SH-SY5Y (cell line): ENCODE results near the gene HDGFL1.

Experiments used
- GATA2 ChIP-seq: IDR thresholded peaks from 2 replicates; pipeline ENCODE4 v1.6.1; 2011; ENCODE audit warnings: mild to moderate bottlenecking, low read depth, low read length
- GATA3 ChIP-seq: IDR thresholded peaks from 2 replicates; pipeline ENCODE4 v1.6.1; 2011; ENCODE audit warnings: low read depth, mild to moderate bottlenecking, low read length, moderate library complexity

DNA sequence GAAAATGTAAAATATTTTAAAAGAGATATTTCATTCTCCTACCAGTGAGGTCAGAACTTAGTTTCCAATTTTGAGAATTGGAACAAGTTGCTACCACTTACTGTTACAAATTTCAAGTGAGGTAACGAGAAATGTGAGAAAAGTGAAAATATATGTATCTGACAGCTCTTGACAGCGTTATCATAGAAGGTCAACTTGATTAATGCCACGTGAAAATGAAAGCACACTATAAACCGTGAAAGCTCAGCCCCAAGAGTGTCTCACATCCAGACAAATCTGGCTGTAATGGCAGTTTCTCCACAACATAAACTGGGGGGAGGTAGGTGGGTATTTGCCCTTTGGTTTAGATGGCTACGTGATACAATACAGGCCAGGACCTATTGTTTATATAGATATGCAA, 13.9 kb downstream of the HDGFL1 start:
- TF ChIP-seq GATA2: no peak
- TF ChIP-seq GATA3: no peak
